Measurements from ENCODE around the gene CACNA2D3. TPM values are rescaled to one million over a fixed set of nuclear protein-coding genes. Genes with fewer than 3 reads are reported as not detected.

The CACNA2D3 gene
- total RNA-seq, 1 donor from 2014 or later, result 7.0 TPM

GRCh38 chr3:55036883-55037577 is 914.7 kb downstream of the CACNA2D3 start:
- ATAC-seq, result no peak

- no peak for ATAC-seq
Measured at GRCh38 chr3:55042591-55042990, 920.2 kb downstream of the CACNA2D3 start.

- no peak for ATAC-seq
Measured at GRCh38 chr3:55044486-55044885, 922.1 kb downstream of the CACNA2D3 start.

- no peak for ATAC-seq
Measured at GRCh38 chr3:55059027-55059629, 936.8 kb downstream of the CACNA2D3 start.

- no peak for ATAC-seq
Measured at GRCh38 chr3:55060896-55061719, 938.8 kb downstream of the CACNA2D3 start.

- ATAC-seq, result peak; percentile 62
Measured at GRCh38 chr3:55061720-55062034, 939.3 kb downstream of the CACNA2D3 start.

GRCh38 chr3:55064164-55064563 is 941.8 kb downstream of the CACNA2D3 start:
- ATAC-seq, result no peak

GRCh38 chr3:55065331-55065730 is 943.0 kb downstream of the CACNA2D3 start:
- no peak for ATAC-seq

- ATAC-seq, result no peak
Measured at GRCh38 chr3:55066551-55067047, 944.2 kb downstream of the CACNA2D3 start.

- no peak for ATAC-seq
Measured at GRCh38 chr3:55069950-55070349, 947.6 kb downstream of the CACNA2D3 start.

GRCh38 chr3:55074796-55075195 is 952.4 kb downstream of the CACNA2D3 start:
- no peak for ATAC-seq

- no peak for ATAC-seq
Measured at GRCh38 chr3:55075846-55076245, 953.5 kb downstream of the CACNA2D3 start.

- no peak for ATAC-seq
Measured at GRCh38 chr3:55077726-55078125, 955.4 kb downstream of the CACNA2D3 start.

- ATAC-seq, result no peak
Measured at GRCh38 chr3:55078876-55079275, 956.5 kb downstream of the CACNA2D3 start.

GRCh38 chr3:55085231-55085630 is 962.9 kb downstream of the CACNA2D3 start:
- no peak for ATAC-seq

- no peak for ATAC-seq
Measured at GRCh38 chr3:55089211-55089610, 966.9 kb downstream of the CACNA2D3 start.

- peak; percentile 93 for ATAC-seq
Measured at GRCh38 chr3:55090291-55090690, 967.9 kb downstream of the CACNA2D3 start.

- ATAC-seq, result no peak
Measured at GRCh38 chr3:55090746-55091145, 968.4 kb downstream of the CACNA2D3 start.

- no peak for ATAC-seq
Measured at GRCh38 chr3:55091381-55092225, 969.3 kb downstream of the CACNA2D3 start.

GRCh38 chr3:55094676-55095075 is 972.3 kb downstream of the CACNA2D3 start:
- no peak for ATAC-seq

GRCh38 chr3:55097441-55097840 is 975.1 kb downstream of the CACNA2D3 start:
- no peak for ATAC-seq

GRCh38 chr3:55105647-55106046 is 983.3 kb downstream of the CACNA2D3 start:
- no peak for ATAC-seq

GRCh38 chr3:55107187-55107586 is 984.8 kb downstream of the CACNA2D3 start:
- ATAC-seq, result no peak
